GM12892 (cell line): ENCODE data around the gene CCR4.
"Not testable (repeated sequence)": the region's sequence is repeated elsewhere in the genome, so short reads cannot be mapped to it uniquely, and the experiment has no call there.

Source experiments
- POLR2A ChIP-seq: IDR thresholded peaks from 2 replicates; pipeline ENCODE4 v1.6.1; 2011; ENCODE audit warnings: low read depth, low read length, control low read depth
- POLR2AphosphoS5 ChIP-seq: IDR thresholded peaks from 2 replicates; pipeline ENCODE4 v1.6.1; 2011; ENCODE audit warnings: low read depth, low read length, control low read depth

GRCh38 chr3:32902887-32903371, 48.5 kb upstream of the CCR4 start:
- TF ChIP-seq POLR2A, POLR2AphosphoS5: not testable (repeated sequence)
